ENCODE data around the gene COX10.
A peak's percentile ranks its signal among the peaks of the same experiment; 100 is the strongest.
"Not testable (repeated sequence)": the region's sequence is repeated elsewhere in the genome, so short reads cannot be mapped to it uniquely, and the experiment has no call there.

COX10 gene

DNA sequence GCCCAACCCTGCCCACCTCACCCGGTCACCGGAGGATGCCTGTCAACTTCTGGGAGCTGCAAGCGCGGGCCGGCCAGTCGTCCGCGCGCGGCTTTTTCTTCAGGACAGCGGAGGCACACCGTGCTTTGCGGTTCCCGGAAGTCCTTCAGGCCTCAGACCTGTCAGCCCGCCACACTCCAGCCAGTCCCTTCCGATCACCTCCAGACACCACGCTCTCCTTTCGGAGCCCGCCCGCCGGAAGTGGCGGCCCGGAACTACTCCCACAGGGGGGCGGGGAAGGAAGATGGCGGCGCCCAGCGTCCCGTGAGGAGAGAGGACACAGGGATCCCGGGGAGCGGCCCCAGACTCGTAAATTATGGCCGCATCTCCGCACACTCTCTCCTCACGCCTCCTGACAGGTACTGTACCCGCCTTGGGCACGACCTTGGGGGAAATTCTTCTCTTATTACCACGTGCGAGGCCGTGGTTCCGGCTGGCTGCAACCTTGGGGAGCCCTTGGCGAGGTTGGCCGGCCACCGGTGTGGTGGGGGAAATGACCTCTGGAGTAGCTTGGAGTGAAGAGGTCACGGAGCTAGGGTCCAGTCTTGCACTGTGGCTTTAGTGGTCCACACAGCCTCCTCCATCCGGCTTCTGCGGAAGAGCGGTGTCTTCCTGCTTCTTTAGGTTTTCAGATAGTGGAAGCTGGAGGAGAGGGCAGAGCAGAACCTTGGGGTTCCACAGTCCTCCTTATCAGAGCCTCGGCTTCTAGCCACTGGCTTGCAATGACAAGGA lies at the start of gene COX10:
Gene COX10 (plus strand): TSS at position 254 of the 771 bp plus-strand sequence. CDS start 102 bp downstream, at position 356.
- DNase-seq (ENCODE audit: low spot score), result peak; percentile 73

DNA sequence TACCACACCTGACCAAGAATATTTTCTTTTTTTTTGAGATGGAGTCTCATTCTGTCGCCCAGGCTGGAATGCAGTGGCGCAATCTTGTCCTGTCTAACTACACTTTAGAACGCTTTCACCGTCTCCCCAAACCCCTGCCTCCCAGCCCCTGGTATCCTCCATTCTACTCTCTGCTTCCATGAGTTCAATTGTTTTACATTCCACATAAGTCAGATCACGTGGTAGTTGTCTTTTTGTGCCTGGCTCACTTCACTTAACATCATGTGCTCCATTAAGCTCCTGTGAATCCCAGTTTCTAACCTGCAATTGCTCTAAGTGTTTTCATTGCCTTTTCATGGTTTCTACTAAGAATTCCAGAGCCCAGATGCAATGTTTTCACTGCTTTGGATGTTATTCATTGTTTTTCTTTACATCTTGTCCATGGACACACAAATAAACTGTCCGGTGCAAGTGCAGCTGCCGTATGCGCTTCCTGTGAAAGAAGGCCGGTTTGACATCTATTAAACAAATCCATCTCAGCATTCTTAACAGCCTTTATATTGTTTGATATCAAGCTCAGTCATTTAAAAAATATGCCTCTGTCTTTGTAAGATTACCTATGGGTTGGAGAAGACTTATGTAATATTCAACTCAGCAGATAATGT lies 47.5 kb upstream of the COX10 start:
- not testable (repeated sequence) for DNase-seq (ENCODE audit: low spot score)

DNA sequence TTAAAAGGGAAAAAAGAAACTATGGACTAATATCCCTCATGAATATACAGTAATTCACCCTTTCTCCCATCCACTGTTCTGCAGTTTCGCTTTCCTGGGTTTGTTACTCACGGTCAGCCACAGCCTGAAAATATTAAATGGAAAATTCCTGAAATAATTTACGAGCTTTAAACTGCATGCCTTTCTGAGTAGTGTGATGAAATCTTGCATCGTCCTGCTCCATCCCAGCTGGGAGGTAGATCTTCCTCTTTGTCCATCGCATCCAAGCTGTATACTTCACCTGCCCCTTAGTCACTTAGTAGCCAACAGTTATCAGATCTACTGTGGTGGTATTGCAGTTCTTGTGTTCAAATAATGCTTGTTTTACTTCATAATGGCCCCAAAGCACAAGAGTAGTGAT lies 39.5 kb upstream of the COX10 start:
- not testable (repeated sequence) for DNase-seq (ENCODE audit: low spot score)

- DNase-seq (ENCODE audit: low spot score), result no peak
Observed at GRCh38 chr17:14032234-14032633, 37.1 kb upstream of the COX10 start.

GRCh38 chr17:14033166-14033565 lies 36.1 kb upstream of the COX10 start:
- peak; percentile 22 for DNase-seq (ENCODE audit: low spot score)

- DNase-seq (ENCODE audit: low spot score), result no peak
Observed at GRCh38 chr17:14037453-14037852, 31.9 kb upstream of the COX10 start.

DNA sequence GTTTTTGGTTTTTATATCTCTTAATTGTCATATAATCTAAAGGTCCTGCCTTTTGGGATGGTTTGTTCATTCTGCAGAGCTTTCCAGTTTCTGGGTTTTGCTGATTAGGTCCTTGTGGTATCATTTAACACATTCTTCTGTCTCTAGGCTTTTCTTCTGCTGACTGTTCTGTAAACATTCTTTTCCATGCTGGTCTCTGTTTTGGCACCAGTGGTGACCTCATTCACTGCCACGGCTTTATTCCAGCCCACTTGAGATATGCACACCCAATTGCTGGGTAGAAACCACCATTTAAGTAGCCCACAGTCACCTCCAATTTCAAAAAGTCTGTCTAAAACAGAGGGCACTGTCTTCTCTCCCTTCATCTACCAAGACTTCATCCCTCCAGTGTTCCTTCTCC lies 31.1 kb upstream of the COX10 start:
- no peak for DNase-seq (ENCODE audit: low spot score)

DNA sequence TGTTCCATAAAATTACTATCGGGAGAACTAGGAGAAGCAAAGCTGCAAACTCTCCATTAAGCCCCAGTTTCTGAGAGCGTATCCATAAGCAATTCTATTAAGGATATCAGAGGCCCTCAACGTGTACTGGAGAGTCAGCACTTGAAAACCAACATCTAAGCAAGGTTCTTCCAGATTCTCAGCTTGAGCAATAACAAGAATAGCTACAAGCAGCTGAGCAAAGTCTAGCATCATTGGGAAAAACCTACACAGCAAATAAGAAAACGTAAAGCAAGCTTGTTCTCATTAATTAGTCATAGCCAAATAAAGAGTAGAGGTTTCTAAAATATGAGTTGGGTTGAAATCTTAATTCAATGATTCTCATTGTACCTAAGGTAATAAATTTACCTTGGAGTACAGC lies 26.9 kb upstream of the COX10 start:
- DNase-seq (ENCODE audit: low spot score), result no peak

- no peak for DNase-seq (ENCODE audit: low spot score)
Observed at GRCh38 chr17:14044702-14045101, 24.6 kb upstream of the COX10 start.

GRCh38 chr17:14046978-14047377 lies 22.3 kb upstream of the COX10 start:
- DNase-seq (ENCODE audit: low spot score), result no peak

GRCh38 chr17:14047591-14047990 lies 21.7 kb upstream of the COX10 start:
- no peak for DNase-seq (ENCODE audit: low spot score)

DNA sequence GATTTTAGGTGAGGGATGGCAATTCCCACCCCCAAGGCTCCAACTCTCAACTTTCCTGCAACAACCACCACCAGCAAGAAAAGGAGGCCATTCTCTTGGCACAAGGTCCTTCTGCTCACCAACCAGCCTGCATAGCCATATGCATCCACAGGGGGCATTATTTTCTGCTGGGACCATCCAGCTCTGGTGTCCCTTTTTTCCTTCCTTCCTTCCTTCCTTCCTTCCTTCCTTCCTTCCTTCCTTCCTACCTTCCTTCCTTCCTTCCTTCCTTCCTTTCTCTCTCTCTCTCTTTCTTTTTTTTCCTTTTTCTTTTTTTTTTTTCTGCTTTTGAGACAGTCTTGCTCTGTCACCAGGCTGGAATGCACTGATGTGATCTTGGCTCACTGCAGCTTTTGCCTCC lies 21.1 kb upstream of the COX10 start:
- DNase-seq (ENCODE audit: low spot score), result no peak

DNA sequence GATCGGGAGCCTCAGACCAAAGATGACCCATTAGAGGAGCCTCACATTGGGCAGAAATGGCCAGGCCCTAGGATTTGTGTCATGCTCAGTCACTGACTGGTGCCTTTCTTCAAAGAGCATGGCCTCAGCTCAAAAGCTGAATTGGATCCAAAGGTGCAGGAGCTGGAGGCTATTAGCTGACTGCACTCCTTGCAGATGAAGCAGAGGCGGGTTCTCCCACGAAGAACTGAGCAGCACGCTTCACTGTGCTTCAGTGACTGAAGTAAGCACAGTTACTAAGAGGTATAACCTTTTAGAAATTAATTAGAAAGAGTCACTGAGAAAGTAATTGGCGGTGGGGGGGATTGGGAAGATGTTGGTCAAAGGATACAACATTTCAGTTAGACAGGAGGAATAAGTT lies 18.7 kb upstream of the COX10 start:
- no peak for DNase-seq (ENCODE audit: low spot score)

GRCh38 chr17:14051692-14052091 lies 17.6 kb upstream of the COX10 start:
- no peak for DNase-seq (ENCODE audit: low spot score)

DNA sequence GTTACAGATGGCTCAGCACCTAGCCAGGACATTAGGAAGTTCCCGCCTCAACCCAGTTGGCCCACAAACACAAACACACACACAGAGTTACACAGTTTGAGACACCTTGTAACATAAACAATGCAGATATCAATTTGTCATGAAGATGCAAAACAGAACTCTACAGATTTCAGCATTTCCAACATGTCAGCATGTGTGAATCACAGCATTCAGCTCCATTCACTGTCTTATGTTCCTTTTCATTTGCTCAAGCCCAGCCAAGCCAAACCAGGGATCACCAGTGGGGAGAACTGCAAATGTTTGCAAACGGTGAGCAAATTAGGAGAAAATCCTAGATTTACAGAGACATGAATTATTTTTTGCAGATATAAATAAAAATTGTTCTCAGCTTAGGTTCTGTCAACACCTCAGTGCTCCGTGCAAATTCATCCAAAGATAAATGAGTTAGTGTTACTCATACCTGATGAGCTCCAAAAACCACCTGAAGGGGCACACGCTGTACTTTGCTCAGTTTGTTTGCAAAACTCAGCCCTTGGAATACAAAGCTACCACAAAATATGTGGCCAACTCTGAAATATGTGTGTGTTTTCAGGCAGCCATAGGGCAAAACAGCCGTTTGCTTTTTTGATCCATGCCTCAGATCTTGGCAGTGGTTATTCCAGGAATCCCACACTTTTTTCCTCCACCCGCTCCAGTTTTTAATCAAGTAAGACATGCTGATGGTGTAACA lies 16.3 kb upstream of the COX10 start:
- DNase-seq (ENCODE audit: low spot score), result no peak

- DNase-seq (ENCODE audit: low spot score), result no peak
Observed at GRCh38 chr17:14057591-14057990, 11.7 kb upstream of the COX10 start.

GRCh38 chr17:14058051-14058450 lies 11.3 kb upstream of the COX10 start:
- no peak for DNase-seq (ENCODE audit: low spot score)

GRCh38 chr17:14060706-14061105 lies 8.6 kb upstream of the COX10 start:
- no peak for DNase-seq (ENCODE audit: low spot score)

DNA sequence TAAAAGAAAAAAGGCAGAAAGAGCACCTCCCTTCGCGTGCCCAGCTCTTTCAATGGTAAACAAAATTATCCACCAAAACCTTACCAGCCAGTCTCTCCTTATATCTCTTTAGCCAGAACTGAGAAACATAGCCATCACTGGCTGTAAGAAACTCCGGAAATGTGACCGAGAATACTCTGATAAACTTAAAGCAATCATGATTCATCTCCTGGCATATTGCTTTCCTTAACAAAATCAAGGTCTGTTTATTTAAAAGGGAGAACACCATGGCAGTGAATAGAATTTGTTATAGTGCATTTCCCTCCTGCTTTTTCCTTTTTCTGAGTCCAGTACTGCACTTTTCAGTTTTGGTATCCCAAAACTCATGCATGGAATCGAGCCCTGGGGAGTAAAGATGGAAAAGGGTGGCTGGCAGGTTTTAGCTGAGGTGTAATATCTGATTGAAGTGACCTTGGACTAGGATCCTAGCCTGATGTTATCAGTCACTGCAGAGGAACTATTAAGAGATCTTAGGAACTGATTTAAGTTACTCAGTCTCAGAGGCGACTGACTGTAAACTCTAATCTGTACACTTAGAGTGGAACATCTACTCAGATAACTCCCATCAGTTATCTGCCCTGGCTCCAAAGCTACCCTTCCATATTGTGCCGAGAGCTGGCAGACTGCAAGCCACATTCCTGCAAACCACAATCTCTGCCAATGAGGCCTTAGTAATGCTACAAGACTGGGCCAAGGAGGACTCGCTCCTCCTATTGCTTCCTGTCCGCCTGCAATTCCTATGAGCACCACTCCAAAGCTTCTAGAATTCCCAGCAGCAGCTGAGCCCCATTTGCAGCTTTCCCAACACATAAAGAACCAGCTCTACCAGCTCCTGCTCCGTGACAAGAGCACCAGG lies 7.4 kb upstream of the COX10 start:
- DNase-seq (ENCODE audit: low spot score), result no peak

DNA sequence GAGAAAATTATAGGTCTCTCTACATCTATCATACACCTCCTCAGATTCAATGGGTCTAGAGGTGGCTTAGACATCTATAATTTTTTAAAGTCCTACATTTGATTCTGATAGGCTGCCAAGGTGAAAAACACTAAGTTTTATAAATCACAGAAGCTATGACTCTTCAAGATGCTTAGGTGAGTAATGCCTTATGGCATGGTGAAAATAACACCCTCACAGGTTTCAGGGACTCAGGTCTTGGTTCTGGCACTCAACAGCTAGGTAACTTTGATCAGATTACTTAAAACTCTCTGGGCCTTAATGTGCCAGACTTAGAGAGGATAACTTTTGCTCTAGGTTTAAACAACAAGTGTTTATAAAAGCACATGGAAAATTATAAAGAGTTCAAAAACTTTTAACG lies 2.0 kb upstream of the COX10 start:
- DNase-seq (ENCODE audit: low spot score), result no peak

DNA sequence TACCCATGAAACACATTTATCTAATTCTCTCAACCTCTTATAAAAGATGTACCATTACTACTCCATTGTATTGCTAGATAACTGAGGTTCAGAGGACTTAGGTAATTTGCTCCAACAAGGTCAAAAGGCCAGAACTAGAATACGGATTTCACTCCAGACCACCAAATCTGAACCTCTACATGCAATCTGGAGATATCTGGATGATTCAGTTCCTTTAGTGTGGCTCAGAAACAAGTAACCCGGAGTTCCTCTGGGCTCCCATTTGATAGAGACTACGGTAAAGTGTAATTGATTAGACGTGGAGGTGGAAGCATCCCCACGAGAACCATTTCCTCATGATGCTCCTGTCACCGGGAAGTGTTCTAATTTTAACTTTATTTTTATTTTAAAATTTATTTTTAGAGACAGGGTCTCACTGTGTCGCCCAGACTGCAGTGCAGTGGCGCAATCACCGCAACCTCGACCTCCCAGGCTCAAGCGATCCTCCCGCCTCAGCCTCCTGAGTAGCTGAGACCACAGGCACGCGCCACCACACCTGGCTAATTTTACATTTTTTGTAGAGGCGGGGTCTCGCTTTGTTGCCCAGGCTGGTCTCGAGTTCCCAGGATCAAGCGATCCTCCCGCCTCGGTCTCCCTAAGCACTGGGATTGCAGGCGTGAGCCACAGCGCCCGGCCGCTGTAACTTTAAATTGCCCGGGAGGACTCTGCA lies 608 bp upstream of the COX10 start:
- no peak for DNase-seq (ENCODE audit: low spot score)

Measured in pons (tissue), 1 donor.